IPS-11a (cell line): ENCODE data around the gene CAMTA1.

Experiments used
- H3K4me3 ChIP-seq: one replicate; pipeline ENCODE4 v1.5.1; 2013; ENCODE audit warnings: low read depth, low read length, control low read depth

Gene CAMTA1

DNA sequence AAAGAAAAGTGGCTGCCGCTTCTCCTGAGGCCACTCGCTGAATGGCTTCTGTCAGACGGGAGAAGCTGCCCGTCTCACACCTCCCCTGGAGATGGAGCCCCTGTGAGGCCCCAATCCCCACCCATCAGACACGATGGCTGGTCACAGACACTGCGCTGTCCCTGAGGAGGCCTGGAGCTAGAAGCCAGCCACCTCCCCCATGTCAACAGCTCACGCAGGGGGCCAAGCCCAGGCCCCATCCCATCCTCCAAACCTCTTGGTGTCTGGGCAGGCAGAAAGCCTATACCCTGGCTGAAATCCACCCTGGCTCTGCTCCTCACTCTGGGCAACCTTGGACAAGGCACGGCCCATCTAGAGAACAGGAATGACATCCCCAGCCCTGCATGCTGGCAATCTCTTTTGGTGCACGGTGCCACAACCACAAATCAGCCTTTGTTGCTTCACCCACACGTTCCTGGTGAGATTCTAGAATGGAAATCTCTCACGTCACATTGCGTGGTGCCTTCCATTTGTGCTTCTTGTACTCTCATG is 711.9 kb downstream of the CAMTA1 start:
- H3K4me3 ChIP-seq, result no peak overlapping the region

DNA sequence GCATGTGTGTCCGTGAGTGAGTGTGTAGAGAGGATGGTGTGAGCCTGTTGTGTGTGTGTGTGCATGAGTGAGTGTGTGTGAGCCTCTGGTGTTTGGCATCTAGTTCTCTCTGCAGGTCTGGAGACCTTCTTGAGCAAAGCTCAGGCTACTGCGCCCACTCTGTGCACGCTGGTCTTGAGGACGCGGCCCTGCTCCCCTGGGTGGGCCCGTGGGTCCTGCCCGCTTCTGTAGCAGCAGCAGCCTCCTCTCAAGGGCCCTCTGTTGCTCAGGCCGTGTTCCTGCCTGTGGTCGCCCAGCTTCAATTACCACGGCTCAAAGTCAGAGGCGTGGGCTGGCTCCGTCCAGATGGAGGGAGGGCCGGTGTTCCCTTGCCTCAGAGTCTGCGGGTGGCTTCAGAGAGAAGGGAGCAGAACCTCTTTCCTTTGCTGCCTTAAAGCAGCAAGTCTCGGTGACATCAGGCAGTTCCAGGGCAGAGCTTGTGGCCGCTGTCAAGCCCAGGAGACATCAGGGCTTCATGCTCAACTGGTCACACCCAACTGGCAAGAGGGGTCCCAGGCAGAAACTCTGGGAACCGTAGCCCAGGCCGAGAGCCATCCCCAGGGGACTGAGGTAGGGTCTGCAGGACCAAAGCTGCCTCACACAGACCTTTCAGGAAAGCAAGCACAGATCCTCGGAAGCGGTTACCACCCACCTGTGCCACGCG is 715.3 kb downstream of the CAMTA1 start:
- no peak overlapping the region for H3K4me3 ChIP-seq

GRCh38 chr1:7501084-7501491 is 715.8 kb downstream of the CAMTA1 start:
- H3K4me3 ChIP-seq, result no peak overlapping the region

DNA sequence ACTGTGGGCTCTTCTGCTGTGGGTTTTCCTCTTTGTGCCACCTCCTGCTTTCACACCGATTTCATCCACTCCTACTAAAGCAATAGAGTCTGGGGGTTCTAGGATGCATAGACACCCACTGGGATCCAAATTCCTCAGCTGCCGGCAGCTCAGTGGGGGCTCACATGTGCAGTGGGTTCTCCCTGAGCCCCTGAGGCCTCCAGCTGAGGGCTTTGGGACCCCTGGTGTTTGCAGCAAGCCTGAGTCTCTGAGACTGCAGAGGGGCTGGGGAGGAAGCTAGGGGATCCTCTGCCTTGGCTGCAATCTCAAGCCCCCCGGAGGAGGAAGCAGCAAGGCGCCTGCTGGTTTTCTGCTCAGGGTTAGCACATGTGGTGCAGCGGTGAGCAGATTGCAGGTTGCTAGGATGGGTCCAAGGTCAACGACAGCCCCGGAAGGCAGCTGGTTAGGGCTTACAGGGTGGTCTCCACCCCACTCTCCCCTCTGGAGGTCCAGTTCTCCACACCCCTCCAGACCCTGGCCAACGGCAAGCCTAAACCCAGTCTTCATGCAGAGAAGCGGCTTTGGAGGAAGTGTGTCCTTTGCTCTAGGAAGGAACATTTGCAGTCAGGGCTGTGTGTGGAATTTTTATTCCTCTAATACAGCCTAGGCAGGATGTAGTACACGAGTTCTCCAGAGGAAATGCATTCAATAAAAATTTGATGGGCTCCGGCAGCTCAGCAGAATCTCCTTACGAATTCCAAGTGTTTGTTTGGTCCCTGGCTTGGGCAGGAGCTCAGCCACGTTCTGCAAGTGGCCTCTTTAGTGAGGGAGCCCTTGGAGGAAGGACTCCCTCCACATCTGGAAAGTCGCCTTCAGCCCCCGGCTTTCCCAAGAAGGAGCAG is 716.7 kb downstream of the CAMTA1 start:
- no peak overlapping the region for H3K4me3 ChIP-seq

GRCh38 chr1:7503691-7504437 is 718.6 kb downstream of the CAMTA1 start:
- H3K4me3 ChIP-seq, result no peak overlapping the region

- no peak overlapping the region for H3K4me3 ChIP-seq
Observed at GRCh38 chr1:7504438-7504720, 719.1 kb downstream of the CAMTA1 start.

DNA sequence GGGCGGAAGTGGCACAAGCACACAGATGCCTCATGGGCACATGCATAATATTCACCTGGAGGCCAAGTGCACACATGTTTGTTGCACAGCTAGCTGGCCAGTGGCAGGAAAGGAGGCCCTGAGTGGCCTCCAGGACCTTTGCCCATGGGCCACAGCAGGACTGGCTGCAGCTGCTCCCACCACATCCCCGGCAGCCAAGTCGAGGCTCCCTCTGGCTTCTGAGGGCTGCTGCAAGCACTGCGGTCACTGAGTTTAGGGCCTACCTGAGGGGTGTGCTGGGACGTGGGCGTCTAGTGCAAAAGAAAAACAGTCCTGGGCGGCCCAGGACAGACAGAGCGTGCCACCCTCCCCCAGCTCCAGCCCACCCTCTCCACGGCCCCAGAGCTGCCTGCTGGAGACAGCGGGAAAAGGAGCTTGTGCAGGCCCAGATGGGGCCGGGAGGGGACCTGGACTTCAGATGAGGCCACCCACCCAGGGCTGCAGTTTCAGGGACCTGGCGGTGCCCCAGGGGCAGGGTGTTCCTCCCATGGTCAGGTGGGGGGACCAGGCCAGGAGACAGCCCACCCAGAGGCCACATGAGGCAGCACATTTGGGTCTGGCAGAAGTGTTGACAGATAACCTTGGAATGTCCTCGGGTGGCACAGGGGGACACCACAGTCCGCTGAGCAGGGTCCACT is 720.0 kb downstream of the CAMTA1 start:
- no peak overlapping the region for H3K4me3 ChIP-seq

DNA sequence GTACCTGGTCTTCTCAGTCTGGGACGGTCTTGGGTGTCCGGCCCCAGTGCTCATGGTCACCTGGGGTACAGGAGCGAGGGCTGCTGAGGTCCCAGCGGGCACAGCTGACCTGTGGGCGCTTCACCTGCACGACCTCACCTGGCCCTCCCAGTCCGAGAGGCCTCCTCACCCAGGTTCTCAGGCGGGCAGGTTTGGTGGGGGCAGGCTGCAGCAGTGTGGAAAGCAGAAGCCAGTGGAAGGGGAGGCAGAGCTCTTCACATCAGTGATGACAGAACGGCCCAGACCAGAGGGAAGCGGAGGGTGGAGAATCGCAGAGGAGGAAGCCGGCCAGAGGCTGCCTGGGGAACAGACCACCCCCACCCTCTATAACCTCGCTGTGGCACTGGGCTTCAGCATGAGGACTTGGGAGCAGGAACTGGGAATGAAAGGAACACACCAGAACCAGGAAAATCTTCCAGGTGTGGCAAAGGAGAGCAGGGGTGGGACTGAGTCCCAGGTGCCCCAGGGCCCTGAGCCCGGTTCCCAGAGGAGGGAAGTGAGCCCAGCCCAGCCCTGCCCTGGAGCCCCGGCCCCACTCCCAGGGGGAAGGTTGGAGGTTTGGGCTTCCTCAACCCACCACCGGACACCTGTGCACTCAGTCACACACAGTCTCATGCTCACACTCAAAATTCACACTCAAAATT is 720.7 kb downstream of the CAMTA1 start:
- no peak overlapping the region for H3K4me3 ChIP-seq

GRCh38 chr1:7506454-7507284 is 721.4 kb downstream of the CAMTA1 start:
- no peak overlapping the region for H3K4me3 ChIP-seq

DNA sequence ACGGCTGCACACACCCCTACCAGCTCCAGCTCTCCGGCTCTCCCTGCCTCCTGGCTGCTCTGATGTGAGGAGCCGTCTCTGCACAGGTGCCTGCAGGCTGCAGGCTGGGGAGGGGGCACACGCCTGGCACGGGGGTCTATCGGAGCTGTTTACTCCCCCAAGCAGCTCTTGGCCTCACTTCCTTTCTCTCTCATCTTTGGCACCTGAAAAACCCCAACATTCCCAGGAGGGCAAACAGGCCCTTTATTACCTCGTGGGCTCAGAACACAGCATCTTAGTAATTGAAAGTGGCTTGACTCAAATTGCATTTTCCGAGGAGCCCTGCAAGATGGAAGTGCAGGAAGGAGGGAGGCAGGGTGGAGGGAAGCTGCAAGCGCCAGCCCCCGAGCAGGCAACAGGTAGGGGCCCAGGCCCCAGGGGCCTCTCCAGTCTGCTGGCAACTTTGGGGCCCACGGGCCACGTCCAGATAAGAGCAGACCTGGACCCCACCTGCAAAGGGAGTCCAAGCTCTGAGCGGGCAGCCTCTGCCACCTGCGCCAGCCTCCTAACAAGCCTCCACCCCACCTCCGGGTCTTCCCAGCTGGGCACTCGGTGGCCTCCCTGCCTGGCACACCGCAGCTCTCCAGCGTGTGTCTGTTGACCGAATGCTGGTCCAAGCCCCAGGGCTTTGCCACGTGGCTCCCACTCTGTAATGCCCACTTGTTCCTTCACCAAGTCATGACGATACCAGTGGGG is 722.2 kb downstream of the CAMTA1 start:
- H3K4me3 ChIP-seq, result no peak overlapping the region

- H3K4me3 ChIP-seq, result no peak overlapping the region
Observed at GRCh38 chr1:7508052-7508933, 723.0 kb downstream of the CAMTA1 start.

- no peak overlapping the region for H3K4me3 ChIP-seq
Observed at GRCh38 chr1:7508934-7509519, 723.8 kb downstream of the CAMTA1 start.

DNA sequence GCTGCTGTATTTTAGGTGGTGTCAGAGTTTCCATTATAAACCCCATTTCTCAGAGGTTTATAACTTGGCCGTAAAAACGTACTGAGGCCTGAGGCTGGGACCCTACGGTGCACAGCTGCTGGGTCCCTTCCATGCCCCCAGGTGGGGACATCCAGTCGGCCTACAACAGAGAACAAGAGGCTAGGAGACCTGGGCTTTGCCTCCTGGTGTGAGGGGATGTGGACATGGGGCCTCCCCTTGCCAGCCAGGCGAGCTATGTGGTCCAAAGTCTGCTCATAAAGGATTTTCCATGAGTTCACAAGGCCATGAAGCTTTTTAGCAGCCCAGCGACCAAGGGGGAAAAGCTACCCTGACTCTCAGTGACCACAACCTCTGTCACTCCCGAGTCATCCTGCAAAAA is 724.3 kb downstream of the CAMTA1 start:
- no peak overlapping the region for H3K4me3 ChIP-seq

DNA sequence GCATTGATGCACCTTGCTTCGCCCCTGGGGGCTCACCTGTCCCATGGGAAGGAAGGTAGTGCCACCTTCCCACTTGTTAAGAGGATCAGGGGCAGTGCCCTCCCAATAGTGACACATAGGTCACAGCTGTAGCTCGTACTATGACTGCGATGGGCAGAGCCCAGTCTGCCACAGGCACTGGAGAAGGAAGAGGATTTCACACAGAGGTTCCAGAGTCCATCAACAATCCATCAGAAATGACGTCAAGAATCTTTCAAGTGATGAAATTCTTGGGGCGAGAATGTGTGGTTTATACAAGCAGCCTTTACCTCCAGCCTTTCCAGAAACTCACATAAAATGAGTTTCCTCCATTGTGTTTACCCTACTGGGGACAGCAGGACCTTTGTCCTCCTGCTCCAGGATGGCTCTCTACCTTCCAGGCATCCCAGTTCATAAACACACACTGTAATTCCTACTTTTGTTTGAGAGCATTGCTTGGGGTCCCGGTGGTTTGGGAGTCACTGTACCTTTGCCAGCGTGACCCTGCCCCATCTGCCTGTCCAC is 725.2 kb downstream of the CAMTA1 start:
- no peak overlapping the region for H3K4me3 ChIP-seq

- no peak overlapping the region for H3K4me3 ChIP-seq
Observed at GRCh38 chr1:7511381-7511780, 726.1 kb downstream of the CAMTA1 start.

GRCh38 chr1:7513081-7513480 is 727.8 kb downstream of the CAMTA1 start:
- no peak overlapping the region for H3K4me3 ChIP-seq

- no peak overlapping the region for H3K4me3 ChIP-seq
Observed at GRCh38 chr1:7515175-7515574, 729.9 kb downstream of the CAMTA1 start.
